Activated naive CD4-positive, alpha-beta T cell treated with anti-CD3 and anti-CD28 coated beads for 36 hours (primary cell): ENCODE results near the gene TLE6. TPM values are rescaled to one million over a fixed set of nuclear protein-coding genes. Genes with fewer than 3 reads are reported as not detected.
"Not testable (repeated sequence)": the region's sequence is repeated elsewhere in the genome, so short reads cannot be mapped to it uniquely, and the experiment has no call there.

Source experiments
- CTCF ChIA-PET: fragments of 350-600 bp; sonication (Branson Sonifier 250); formaldehyde crosslinking; loops from one replicate; lab custom pipeline; 2021; ENCODE audit warnings: antibody characterized with exemption; lab: Charles Lee
- DNase-seq: peaks from one replicate; pipeline ENCODE4 v3.0.0-alpha.2; 2020
- H3K27ac Mint-ChIP-seq: one replicate; pipeline ENCODE4 v1.8.0; 2021; ENCODE audit warnings: mild to moderate bottlenecking, mixed read lengths
- H3K27me3 Mint-ChIP-seq: one replicate; pipeline ENCODE4 v1.8.0; 2021; ENCODE audit warnings: low read depth, mixed read lengths
- H3K36me3 Mint-ChIP-seq: one replicate; pipeline ENCODE4 v1.8.0; 2021; ENCODE audit warnings: low read depth, mixed read lengths
- H3K4me1 Mint-ChIP-seq: one replicate; pipeline ENCODE4 v1.8.0; 2021; ENCODE audit warnings: low read depth, mixed read lengths
- H3K4me3 Mint-ChIP-seq: one replicate; pipeline ENCODE4 v1.8.0; 2021; ENCODE audit warnings: mild to moderate bottlenecking, moderate library complexity, mixed read lengths
- H3K9me3 Mint-ChIP-seq: one replicate; pipeline ENCODE4 v1.8.0; 2021; ENCODE audit warnings: mixed read lengths
- intact Hi-C: fragments of 100-400 bp; cut with micrococcal nuclease; formaldehyde crosslinking; loops from one replicate; pipeline ENCODE4 v1.15.1; 2023
- total RNA-seq, 2 experiments: library from RNA; stranded (reverse); gene quantifications; one replicate each; pipeline ENCODE4 v1.2.3, GENCODE V29; 2021

Gene TLE6
- total RNA-seq, 2 experiments from 2014 or later = 0.52 to 1.6 TPM

- intact Hi-C loops = loop anchor here (5.0 kb wide), 1 partner anchor 726 kb away; the partner anchor contains the start of genes APBA3 and MRPL54
- Mint-ChIP-seq H3K4me1 (peaks cover 20% of the 10 kb centered on the region), H3K27me3 (no peaks in the 10 kb centered on the region), H3K9me3 (no peaks in the 10 kb centered on the region), H3K36me3 (no peaks in the 10 kb centered on the region), H3K4me3 (peak overlapping the region; percentile 87), H3K27ac (peak overlapping the region; percentile 94)
- CTCF ChIA-PET = interaction anchor here (0.6 to 1.5 kb wide), 8 partner anchors 12 to 116 kb away, joined by 3 to 6 read pairs (median 4); partner anchors contain the start of gene TLE6
- peak; percentile 88 for DNase-seq
Measured at GRCh38 chr19:3036119-3036976, 59.0 kb downstream of the TLE6 start.

- Mint-ChIP-seq H3K4me1 (peaks cover 22% of the 10 kb centered on the region), H3K27ac (peak overlapping the region; percentile 46), H3K4me3 (peak overlapping the region; percentile 87)
- CTCF ChIA-PET = interaction anchor here (0.6 to 1.5 kb wide), 2 partner anchors 24 to 117 kb away, joined by 3 to 6 read pairs; no protein-coding TSS in a partner anchor
- H3K36me3 Mint-ChIP-seq, H3K27me3 Mint-ChIP-seq, DNase-seq, H3K9me3 Mint-ChIP-seq: not testable (repeated sequence)
- intact Hi-C loops = loop anchor here (5.0 kb wide), 1 partner anchor 725 kb away; the partner anchor contains the start of genes APBA3 and MRPL54
Measured at GRCh38 chr19:3036977-3037544, 59.7 kb downstream of the TLE6 start.

GRCh38 chr19:3038214-3038613 lies 60.9 kb downstream of the TLE6 start:
- intact Hi-C loops = loop anchor here (5.0 kb wide), 1 partner anchor 724 kb away; the partner anchor contains the start of genes APBA3 and MRPL54
- Mint-ChIP-seq H3K27me3 (no peaks in the 10 kb centered on the region), H3K4me1 (peaks cover 27% of the 10 kb centered on the region), H3K4me3 (no peak overlapping the region), H3K36me3 (no peaks in the 10 kb centered on the region), H3K27ac (no peak overlapping the region), H3K9me3 (no peaks in the 10 kb centered on the region)
- CTCF ChIA-PET = no interaction called here
- no peak for DNase-seq

DNA sequence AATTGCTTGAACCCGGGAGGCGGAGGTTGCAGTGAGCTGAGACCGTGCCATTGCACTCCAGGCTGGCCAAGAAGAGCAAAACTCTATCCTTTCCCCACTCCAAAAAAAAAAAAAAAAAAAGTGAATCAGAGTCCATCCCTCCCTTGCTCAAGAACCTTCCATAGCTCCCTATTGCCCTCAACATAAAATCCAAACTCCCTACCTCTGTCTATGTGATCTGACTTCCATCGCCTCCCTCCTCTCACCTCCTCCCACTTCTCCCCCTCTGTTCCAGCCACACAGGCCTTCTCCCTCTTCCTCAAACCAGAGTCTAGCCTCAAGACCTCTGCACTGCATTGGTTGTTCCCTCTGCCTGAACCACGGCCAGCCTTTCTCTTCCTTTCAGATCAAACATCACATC lies 61.8 kb downstream of the TLE6 start:
- intact Hi-C loops = loop anchor here (5.0 kb wide), 1 partner anchor 723 kb away; the partner anchor contains the start of genes APBA3 and MRPL54
- Mint-ChIP-seq H3K27me3 (no peaks in the 10 kb centered on the region), H3K4me1 (peaks cover 27% of the 10 kb centered on the region), H3K27ac (no peak overlapping the region), H3K36me3 (no peaks in the 10 kb centered on the region), H3K4me3 (no peak overlapping the region), H3K9me3 (no peaks in the 10 kb centered on the region)
- DNase-seq = no peak
- CTCF ChIA-PET = interaction anchor here (0.6 to 1.3 kb wide), 6 partner anchors 21 to 651 kb away, joined by 3 to 5 read pairs (median 4); no protein-coding TSS in a partner anchor

DNA sequence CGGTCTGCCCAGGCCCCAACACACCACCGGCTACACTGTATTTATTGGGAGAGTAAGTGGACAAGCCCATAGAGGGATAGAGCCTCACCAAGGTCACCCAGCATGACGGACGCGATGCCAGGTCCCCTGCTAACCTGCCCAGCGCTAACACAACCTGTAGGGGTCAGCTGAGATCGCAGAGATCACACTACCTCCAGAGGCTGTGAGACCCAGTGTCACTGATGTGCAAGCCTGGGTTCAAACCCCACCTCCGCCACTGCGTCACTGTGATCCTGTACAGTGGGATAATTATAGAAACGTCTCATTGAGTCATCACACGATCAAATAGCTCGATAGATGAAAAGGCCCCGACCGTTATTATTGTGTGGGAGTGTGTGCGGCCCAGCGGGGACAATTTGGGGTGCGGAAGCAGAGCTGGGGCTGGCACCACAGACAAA lies 62.3 kb downstream of the TLE6 start:
- Mint-ChIP-seq H3K4me3 (no peak overlapping the region), H3K36me3 (no peaks in the 10 kb centered on the region), H3K4me1 (peaks cover 24% of the 10 kb centered on the region), H3K27me3 (no peaks in the 10 kb centered on the region), H3K9me3 (no peaks in the 10 kb centered on the region), H3K27ac (no peak overlapping the region)
- CTCF ChIA-PET = interaction anchor here (0.7 to 1.3 kb wide), 3 partner anchors 14 to 66 kb away, joined by 3 to 4 read pairs (median 3); no protein-coding TSS in a partner anchor
- intact Hi-C loops = loop anchor here (5.0 kb wide), 1 partner anchor 723 kb away; the partner anchor contains the start of genes APBA3 and MRPL54
- peak; percentile 30 for DNase-seq

DNA sequence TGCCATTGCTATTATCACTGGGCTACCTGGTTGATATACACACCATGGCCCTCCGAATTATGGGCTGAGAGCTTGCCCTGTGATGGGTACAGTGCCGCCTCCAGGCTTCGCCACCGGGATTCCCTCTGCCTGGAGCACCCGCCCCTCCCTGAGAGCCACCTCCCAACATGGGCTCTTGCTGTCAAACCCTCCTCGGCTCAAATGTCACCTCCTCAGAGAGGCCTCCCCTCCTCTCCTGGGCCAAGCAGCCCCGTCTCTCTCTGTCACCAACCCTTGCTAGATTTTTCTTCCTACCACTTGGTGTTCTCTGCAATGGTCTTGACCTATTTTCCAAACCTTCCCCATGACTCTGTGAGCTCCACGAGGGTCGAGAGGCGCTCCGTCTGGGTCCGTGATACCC lies 64.0 kb downstream of the TLE6 start:
- intact Hi-C loops = no loop called here
- no peak for DNase-seq
- Mint-ChIP-seq H3K27me3 (no peaks in the 10 kb centered on the region), H3K36me3 (no peaks in the 10 kb centered on the region), H3K9me3 (no peaks in the 10 kb centered on the region), H3K27ac (peak overlapping the region; percentile 4), H3K4me1 (peaks cover 15% of the 10 kb centered on the region), H3K4me3 (no peak overlapping the region)
- CTCF ChIA-PET = no interaction called here

DNA sequence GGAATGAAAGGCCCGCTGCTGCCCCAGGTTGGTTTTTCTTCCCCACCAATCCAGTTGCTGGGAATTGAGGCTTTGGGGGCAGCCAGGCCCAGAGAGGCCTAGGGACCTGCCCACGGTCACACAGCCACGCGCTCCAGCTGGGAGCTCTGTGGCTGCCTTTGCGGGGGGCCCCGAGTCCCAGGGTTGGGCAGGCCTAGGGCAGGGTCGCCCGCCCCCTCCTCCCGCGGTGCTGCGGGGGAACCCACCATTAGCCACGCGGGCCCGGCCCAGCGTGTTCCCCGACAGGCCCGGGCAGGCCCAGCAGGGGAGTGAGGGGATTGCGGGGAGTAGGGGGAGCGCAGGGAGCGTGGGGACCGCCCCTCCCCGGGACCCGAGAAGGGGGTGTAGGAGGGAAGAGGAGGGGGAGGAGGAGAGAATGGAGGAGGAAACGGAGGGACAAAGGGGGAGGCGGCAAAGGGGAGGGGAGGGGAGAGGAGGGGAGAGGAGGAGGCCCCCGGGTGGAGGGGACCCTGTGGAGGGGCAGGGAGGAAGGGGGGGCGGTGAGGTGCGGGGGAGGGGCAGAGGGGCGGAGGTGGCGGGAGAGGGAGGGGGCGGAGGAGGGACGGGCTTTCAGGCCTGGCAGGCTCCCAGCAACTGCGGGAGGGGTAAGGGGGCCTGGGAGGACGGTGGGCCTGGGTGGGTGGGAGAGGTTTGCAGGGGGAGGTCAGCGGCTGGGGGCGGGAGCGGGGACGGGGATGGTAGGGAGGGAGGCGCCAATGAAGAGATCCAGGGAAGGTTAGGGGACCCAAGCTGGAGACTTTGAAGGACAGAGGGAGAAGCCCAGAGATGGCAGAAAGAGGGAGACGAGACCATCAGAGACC lies 64.6 kb downstream of the TLE6 start:
- no peak for DNase-seq
- Mint-ChIP-seq H3K27ac (no peak overlapping the region), H3K4me1 (peaks cover 15% of the 10 kb centered on the region), H3K9me3 (no peaks in the 10 kb centered on the region), H3K4me3 (peak overlapping the region; percentile 38), H3K36me3 (no peaks in the 10 kb centered on the region), H3K27me3 (no peaks in the 10 kb centered on the region)
- CTCF ChIA-PET = no interaction called here
- intact Hi-C loops = no loop called here

DNA sequence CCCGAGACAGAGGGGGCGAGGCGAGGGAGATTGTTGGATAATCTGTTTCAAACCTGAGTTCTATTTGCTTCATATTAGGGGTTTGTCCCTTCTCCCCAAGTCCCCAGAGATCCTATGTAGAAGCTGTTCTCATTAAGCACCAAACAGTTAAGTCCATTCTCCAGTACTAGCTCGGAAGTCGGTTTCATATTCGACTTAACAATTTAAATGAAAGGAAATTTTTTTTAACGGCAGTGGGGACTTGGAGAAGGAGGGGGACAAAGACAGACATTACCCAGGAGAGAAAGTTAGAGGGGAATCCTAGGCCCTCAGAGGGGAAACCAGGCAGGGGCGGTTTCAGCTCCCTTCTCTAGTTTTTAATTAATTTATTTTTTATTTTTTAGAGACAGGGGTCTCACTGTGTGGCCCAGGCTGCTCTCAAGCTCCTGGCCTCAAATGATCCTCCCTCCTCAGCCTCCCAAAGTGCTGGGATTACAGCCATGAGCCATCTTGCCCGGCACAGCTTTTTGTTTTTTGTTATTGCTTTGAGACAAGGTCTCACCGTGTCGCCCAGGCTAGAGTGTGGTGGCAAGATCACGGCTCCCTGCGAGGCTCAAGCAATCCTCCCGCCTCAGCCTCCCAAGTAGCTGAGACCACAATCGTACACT lies 65.4 kb downstream of the TLE6 start:
- CTCF ChIA-PET = interaction anchor here (0.8 kb wide), 1 partner anchor 64 kb away, joined by 5 read pairs; no protein-coding TSS in a partner anchor
- Mint-ChIP-seq H3K27me3 (no peaks in the 10 kb centered on the region), H3K9me3 (no peaks in the 10 kb centered on the region), H3K27ac (no peak overlapping the region), H3K36me3 (no peaks in the 10 kb centered on the region), H3K4me1 (peaks cover 19% of the 10 kb centered on the region), H3K4me3 (peak overlapping the region; percentile 38)
- intact Hi-C loops = no loop called here
- DNase-seq = no peak

Other genes starting within 250 kb of the TLE6 start
- 10 to 100 TPM; 20.1 to 23.2 TPM for gene SLC39A3, start 237.5 kb upstream of the TLE6 start, total RNA-seq
- 10 to 100 TPM; 44.3 to 44.6 TPM for gene SGTA, start 194.3 kb upstream of the TLE6 start, total RNA-seq
- gene THOP1, start 192.1 kb upstream of the TLE6 start, total RNA-seq = 100 to 1,000 TPM; 113 TPM
- gene ZNF554, start 157.7 kb upstream of the TLE6 start, total RNA-seq = 1 to 10 TPM; 1.2 to 1.4 TPM
- gene ZNF555, start 136.1 kb upstream of the TLE6 start, total RNA-seq = 1 to 10 TPM; 1.7 to 3.0 TPM
- not detected for gene ZNF556, start 110.2 kb upstream of the TLE6 start, total RNA-seq
- 1 to 10 TPM; 3.9 to 4.7 TPM for gene ZNF57, start 76.6 kb upstream of the TLE6 start, total RNA-seq
- gene ZNF77, start 32.6 kb upstream of the TLE6 start, total RNA-seq = 1 to 10 TPM; 3.7 to 3.9 TPM
- gene TLE2, start 51.7 kb downstream of the TLE6 start, total RNA-seq = 1 to 10 TPM; 6.5 to 7.2 TPM
- 100 to 1,000 TPM; 326 to 354 TPM for gene TLE5, start 84.9 kb downstream of the TLE6 start, total RNA-seq
- gene GNA11, start 116.8 kb downstream of the TLE6 start, total RNA-seq = 10 to 100 TPM; 10.9 to 11.2 TPM
- gene GNA15, start 158.5 kb downstream of the TLE6 start, total RNA-seq = 10 to 100 TPM; 26.6 to 28.4 TPM
- gene S1PR4, start 201.2 kb downstream of the TLE6 start, total RNA-seq = 10 to 100 TPM; 22.4 to 24.1 TPM
- gene NCLN, start 208.4 kb downstream of the TLE6 start, total RNA-seq = 10 to 100 TPM; 38.4 to 42.9 TPM
- gene CELF5, start 247.1 kb downstream of the TLE6 start, total RNA-seq = not detected